Stimulated activated CD8-positive, alpha-beta memory T cell treated with anti-CD3 and anti-CD28 coated beads, Interleukin-7, amount 100 ng/mL, for 4 hours (primary cell): ENCODE measurements around the gene IQGAP1.

ENCODE experiments used
- DNase-seq, 2 donors: peaks; one replicate each; pipeline ENCODE4 v3.0.0-alpha.2; 2020; ENCODE audit warnings: low read depth in 2 of 2

Gene IQGAP1

GRCh38 chr15:90435652-90436337 is 47.8 kb downstream of the IQGAP1 start:
- no peak for DNase-seq

- no peak for DNase-seq
Measured at GRCh38 chr15:90436952-90437351, 48.9 kb downstream of the IQGAP1 start.

- no peak for DNase-seq
Measured at GRCh38 chr15:90437516-90437915, 49.5 kb downstream of the IQGAP1 start.

- no peak for DNase-seq
Measured at GRCh38 chr15:90439946-90440345, 51.9 kb downstream of the IQGAP1 start.

GRCh38 chr15:90441027-90441426 is 53.0 kb downstream of the IQGAP1 start:
- DNase-seq: no peak

GRCh38 chr15:90442423-90442822 is 54.4 kb downstream of the IQGAP1 start:
- DNase-seq: no peak

GRCh38 chr15:90449206-90449735 is 61.2 kb downstream of the IQGAP1 start:
- DNase-seq: no peak

GRCh38 chr15:90451053-90451850 is 63.2 kb downstream of the IQGAP1 start:
- DNase-seq: no peak

- DNase-seq: no peak
Measured at GRCh38 chr15:90456236-90456635, 68.2 kb downstream of the IQGAP1 start.

- no peak for DNase-seq
Measured at GRCh38 chr15:90458061-90458460, 70.0 kb downstream of the IQGAP1 start.

- no peak for DNase-seq
Measured at GRCh38 chr15:90459368-90459767, 71.3 kb downstream of the IQGAP1 start.

GRCh38 chr15:90460142-90460824 is 72.2 kb downstream of the IQGAP1 start:
- no peak for DNase-seq

GRCh38 chr15:90463381-90463780 is 75.3 kb downstream of the IQGAP1 start:
- no peak for DNase-seq

- DNase-seq: no peak
Measured at GRCh38 chr15:90465140-90465929, 77.3 kb downstream of the IQGAP1 start.

GRCh38 chr15:90465930-90466567 is 78.0 kb downstream of the IQGAP1 start:
- DNase-seq: no peak

- no peak for DNase-seq
Measured at GRCh38 chr15:90469723-90470122, 81.7 kb downstream of the IQGAP1 start.

GRCh38 chr15:90470453-90470852 is 82.4 kb downstream of the IQGAP1 start:
- DNase-seq: no peak

- no peak for DNase-seq
Measured at GRCh38 chr15:90471126-90471525, 83.1 kb downstream of the IQGAP1 start.

GRCh38 chr15:90471769-90472168 is 83.7 kb downstream of the IQGAP1 start:
- no peak for DNase-seq

GRCh38 chr15:90478846-90479481 is 90.9 kb downstream of the IQGAP1 start:
- peak in 1 of 2 donors; percentile 12 for DNase-seq

- DNase-seq: no peak
Measured at GRCh38 chr15:90479656-90480055, 91.6 kb downstream of the IQGAP1 start.
